A673 (cell line): Measurements from ENCODE around the gene ADARB2. TPM values are rescaled to one million over a fixed set of nuclear protein-coding genes. Genes with fewer than 3 reads are reported as not detected.

ENCODE experiments used
- BruUV-seq: library from RNA; stranded (reverse); fragments of 400-500 nt; replicated peaks from 2 replicates; lab custom pipeline; 2021; lab: Mats Ljungman, UMichigan
- CTCF ChIA-PET: fragments of 300-600 bp; sonication (Branson Sonifier 250); formaldehyde crosslinking; loops from one replicate; lab custom pipeline; 2022; ENCODE audit warnings: antibody characterized with exemption; lab: Charles Lee
- POLR2A ChIA-PET: fragments of 300-600 bp; sonication (Branson Sonifier 250); formaldehyde crosslinking; loops from one replicate; lab custom pipeline; 2022; ENCODE audit warnings: antibody characterized with exemption; ENCODE audit not compliant: low non-redundant PET; lab: Charles Lee
- DNase-seq: peaks from one replicate; pipeline ENCODE4 v3.0.0-alpha.2; 2015; ENCODE audit warnings: low spot score
- H3K27ac ChIP-seq: fragments of 200-600 bp; sonication (generic); 2 replicates; pipeline ENCODE4 v1.5.1; 2016; ENCODE audit warnings: mixed run types, low read depth, mild to moderate bottlenecking, mixed read lengths, antibody characterized with exemption, low read length; ENCODE audit not compliant: poor library complexity, severe bottlenecking
- H3K27me3 ChIP-seq: fragments of 200-600 bp; sonication (generic); replicated peaks from 2 replicates; pipeline ENCODE4 v1.6.1; 2017; ENCODE audit warnings: mixed run types, low read depth, mild to moderate bottlenecking, mixed read lengths, antibody characterized with exemption, low read length; ENCODE audit not compliant: insufficient read depth, poor library complexity
- H3K36me3 ChIP-seq: fragments of 200-600 bp; sonication (generic); 2 replicates; pipeline ENCODE4 v1.6.1; 2016; ENCODE audit warnings: mixed run types, mild to moderate bottlenecking, mixed read lengths, antibody characterized with exemption, low read length; ENCODE audit not compliant: insufficient read depth, poor library complexity, severe bottlenecking
- H3K4me1 ChIP-seq: fragments of 200-600 bp; sonication (generic); 2 replicates; pipeline ENCODE4 v1.6.1; 2017; ENCODE audit warnings: mixed run types, mild to moderate bottlenecking, mixed read lengths, antibody characterized with exemption, low read length; ENCODE audit not compliant: insufficient read depth, poor library complexity, severe bottlenecking
- H3K4me3 ChIP-seq: fragments of 200-600 bp; sonication (generic); 2 replicates; pipeline ENCODE4 v1.5.1; 2016; ENCODE audit warnings: low read depth, mixed run types, mild to moderate bottlenecking, mixed read lengths, low read length; ENCODE audit not compliant: poor library complexity, severe bottlenecking
- H3K9me3 ChIP-seq: fragments of 200-600 bp; sonication (generic); 2 replicates; pipeline ENCODE4 v1.6.1; 2016; ENCODE audit warnings: mixed run types, low read depth, mild to moderate bottlenecking, mixed read lengths, antibody characterized with exemption, low read length; ENCODE audit not compliant: poor library complexity, severe bottlenecking
- EZH2 ChIP-seq: fragments of 200-600 bp; sonication (generic); IDR thresholded peaks from 2 replicates; pipeline ENCODE4 v1.6.1; 2017; ENCODE audit warnings: borderline replicate concordance, low read depth, mild to moderate bottlenecking, mixed read lengths, antibody characterized with exemption, low read length; ENCODE audit not compliant: poor library complexity, severe bottlenecking
- intact Hi-C: fragments of 100-400 bp; cut with micrococcal nuclease; formaldehyde crosslinking; loops from one replicate; pipeline ENCODE4 v1.10.0; 2022; ENCODE audit not compliant: unreplicated experiment
- total RNA-seq: library from RNA; stranded (reverse); gene quantifications from 2 replicates; pipeline ENCODE4 v1.2.3, GENCODE V29; 2021
- TF ChIP-seq, protein P1 (sequence below): fragments of 300-800, 200-600 bp; sonication (generic); conservative IDR thresholded peaks from 2 replicates; pipeline ENCODE4 v1.5.1; 2017; ENCODE audit warnings: low read depth, mild to moderate bottlenecking, antibody characterized with exemption, low read length, moderate library complexity, mixed read lengths

Gene ADARB2
- total RNA-seq, 1 experiment from 2014 or later: not detected

DNA sequence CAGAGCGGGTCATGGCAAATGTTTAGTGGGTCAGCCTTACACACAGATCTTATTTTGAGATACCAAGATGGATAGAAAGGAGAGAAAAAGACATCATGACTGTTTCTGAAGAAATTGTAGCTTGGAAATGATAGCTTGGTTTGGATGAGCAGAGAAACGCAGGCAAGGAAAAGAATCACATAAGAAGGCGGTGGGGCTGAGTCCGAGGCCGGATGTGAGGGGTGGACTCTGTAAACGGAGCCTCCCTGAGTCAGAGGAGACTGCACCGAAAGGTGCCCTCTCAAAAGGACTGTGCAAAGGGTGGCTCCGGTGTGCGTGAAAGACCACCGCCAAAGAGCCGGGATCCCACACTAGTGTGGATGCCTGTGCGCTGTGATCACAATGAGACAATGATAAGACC, 53.7 kb downstream of the ADARB2 start:
- intact Hi-C loops: no loop called here
- peaks cover 90% of the 10 kb centered on the region for H3K27me3 ChIP-seq
- no TSS peak for BruUV-seq

GRCh38 chr10:1679821-1680650, 57.3 kb downstream of the ADARB2 start:
- TF ChIP-seq, protein P1, sequence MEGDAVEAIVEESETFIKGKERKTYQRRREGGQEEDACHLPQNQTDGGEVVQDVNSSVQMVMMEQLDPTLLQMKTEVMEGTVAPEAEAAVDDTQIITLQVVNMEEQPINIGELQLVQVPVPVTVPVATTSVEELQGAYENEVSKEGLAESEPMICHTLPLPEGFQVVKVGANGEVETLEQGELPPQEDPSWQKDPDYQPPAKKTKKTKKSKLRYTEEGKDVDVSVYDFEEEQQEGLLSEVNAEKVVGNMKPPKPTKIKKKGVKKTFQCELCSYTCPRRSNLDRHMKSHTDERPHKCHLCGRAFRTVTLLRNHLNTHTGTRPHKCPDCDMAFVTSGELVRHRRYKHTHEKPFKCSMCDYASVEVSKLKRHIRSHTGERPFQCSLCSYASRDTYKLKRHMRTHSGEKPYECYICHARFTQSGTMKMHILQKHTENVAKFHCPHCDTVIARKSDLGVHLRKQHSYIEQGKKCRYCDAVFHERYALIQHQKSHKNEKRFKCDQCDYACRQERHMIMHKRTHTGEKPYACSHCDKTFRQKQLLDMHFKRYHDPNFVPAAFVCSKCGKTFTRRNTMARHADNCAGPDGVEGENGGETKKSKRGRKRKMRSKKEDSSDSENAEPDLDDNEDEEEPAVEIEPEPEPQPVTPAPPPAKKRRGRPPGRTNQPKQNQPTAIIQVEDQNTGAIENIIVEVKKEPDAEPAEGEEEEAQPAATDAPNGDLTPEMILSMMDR: no peak
- TF ChIP-seq EZH2: no peak
- Histone ChIP-seq H3K9me3 (no peaks in the 10 kb centered on the region), H3K27ac (no peak overlapping the region), H3K36me3 (no peaks in the 10 kb centered on the region), H3K27me3 (peaks cover 88% of the 10 kb centered on the region), H3K4me3 (no peak overlapping the region), H3K4me1 (no peaks in the 10 kb centered on the region)
- no TSS peak for BruUV-seq
- intact Hi-C loops: no loop called here
- CTCF ChIA-PET: no interaction called here
- no peak for DNase-seq
- POLR2A ChIA-PET: no interaction called here

More for the DNA sequence above, 53.7 kb downstream of the ADARB2 start:
- Histone ChIP-seq H3K4me1 (no peaks in the 10 kb centered on the region), H3K4me3 (no peak overlapping the region), H3K27ac (no peak overlapping the region), H3K9me3 (no peaks in the 10 kb centered on the region), H3K36me3 (no peaks in the 10 kb centered on the region)
- CTCF ChIA-PET: no interaction called here
- no peak for DNase-seq
- POLR2A ChIA-PET: no interaction called here
- TF ChIP-seq, protein P1: no peak
- TF ChIP-seq EZH2: no peak

- TF ChIP-seq, protein P1: no peak
- TF ChIP-seq EZH2: no peak
- intact Hi-C loops: no loop called here
- no peak overlapping the region for H3K4me3 ChIP-seq
- H3K36me3 ChIP-seq: no peaks in the 10 kb centered on the region
- no peak overlapping the region for H3K27ac ChIP-seq
- ChIA-PET CTCF (no interaction called here), POLR2A (no interaction called here)
- BruUV-seq: no TSS peak
- H3K27me3 ChIP-seq: peaks cover 87% of the 10 kb centered on the region
- H3K4me1 ChIP-seq: no peaks in the 10 kb centered on the region
- DNase-seq: no peak
- H3K9me3 ChIP-seq: no peaks in the 10 kb centered on the region
Observed at GRCh38 chr10:1678084-1678483, 59.2 kb downstream of the ADARB2 start.
